Central memory CD8-positive, alpha-beta T cell (primary cell): ENCODE results near the gene MPP3.

Source experiments
- ATAC-seq: fragments of 150-1000 bp; cut with Tn5 transposase; replicated peaks from 2 replicates; pipeline ENCODE4 v1.10.0; 2022; ENCODE audit warnings: mild to moderate bottlenecking, moderate FRiP score, moderate number of reproducible peaks; ENCODE audit not compliant: poor library complexity, severe bottlenecking; ENCODE audit errors: extremely low read depth
- DNase-seq, 2 donors: peaks; one replicate each; pipeline ENCODE4 v3.0.0; 2021; ENCODE audit warnings: low spot score in 2 of 2
- H3K27ac Mint-ChIP-seq: one replicate; pipeline ENCODE4 v1.8.0; 2022; ENCODE audit warnings: low read depth, mild to moderate bottlenecking, moderate library complexity, mixed read lengths
- H3K27me3 Mint-ChIP-seq: one replicate; pipeline ENCODE4 v1.8.0; 2022; ENCODE audit warnings: mixed read lengths
- H3K36me3 Mint-ChIP-seq: one replicate; pipeline ENCODE4 v1.8.0; 2022; ENCODE audit warnings: mild to moderate bottlenecking, moderate library complexity, mixed read lengths; ENCODE audit not compliant: insufficient read depth
- H3K4me1 Mint-ChIP-seq: one replicate; pipeline ENCODE4 v1.8.0; 2022; ENCODE audit warnings: mixed read lengths
- H3K4me3 Mint-ChIP-seq: one replicate; pipeline ENCODE4 v1.8.0; 2022; ENCODE audit warnings: mild to moderate bottlenecking, moderate library complexity, mixed read lengths
- H3K9me3 Mint-ChIP-seq: one replicate; pipeline ENCODE4 v1.8.0; 2022; ENCODE audit warnings: mixed read lengths

The MPP3 gene

GRCh38 chr17:43784068-43784467 is 48.9 kb downstream of the MPP3 start:
- no peaks in the 10 kb centered on the region for H3K9me3 Mint-ChIP-seq
- no peak for ATAC-seq
- H3K4me1 Mint-ChIP-seq, result no peaks in the 10 kb centered on the region
- peaks cover 53% of the 10 kb centered on the region for H3K27me3 Mint-ChIP-seq
- no peak overlapping the region for H3K4me3 Mint-ChIP-seq
- no peaks in the 10 kb centered on the region for H3K36me3 Mint-ChIP-seq
- no peak for DNase-seq
- no peak overlapping the region for H3K27ac Mint-ChIP-seq

GRCh38 chr17:43782913-43783680 is 49.8 kb downstream of the MPP3 start:
- Mint-ChIP-seq H3K9me3 (no peaks in the 10 kb centered on the region), H3K36me3 (no peaks in the 10 kb centered on the region), H3K27ac (no peak overlapping the region), H3K4me3 (no peak overlapping the region), H3K27me3 (peaks cover 53% of the 10 kb centered on the region), H3K4me1 (no peaks in the 10 kb centered on the region)
- no peak for DNase-seq
- no peak for ATAC-seq

GRCh38 chr17:43780135-43780534 is 52.8 kb downstream of the MPP3 start, which contains the start of gene CFAP97D1:
TSS of gene CFAP97D1 (plus strand) at chr17:43780435. CDS start at chr17:43780463, 28 bp downstream.
- Mint-ChIP-seq H3K4me1 (no peaks in the 10 kb centered on the region), H3K9me3 (no peaks in the 10 kb centered on the region), H3K27me3 (peaks cover 51% of the 10 kb centered on the region), H3K27ac (no peak within 1 kb of the TSS), H3K4me3 (peak within 1 kb of the TSS; percentile 81), H3K36me3 (peaks cover 1% of the 10 kb centered on the region)
- no peak for ATAC-seq
- DNase-seq, result no peak

- Mint-ChIP-seq H3K4me1 (no peaks in the 10 kb centered on the region), H3K27ac (no peak overlapping the region), H3K4me3 (peak overlapping the region; percentile 81), H3K27me3 (peaks cover 44% of the 10 kb centered on the region), H3K9me3 (no peaks in the 10 kb centered on the region), H3K36me3 (peaks cover 1% of the 10 kb centered on the region)
- DNase-seq, result no peak
- peak; percentile 25 for ATAC-seq
These were observed 53.5 kb downstream of the MPP3 start for GRCh38 chr17:43779145-43780125.

GRCh38 chr17:43778337-43779144 is 54.4 kb downstream of the MPP3 start, which contains the start of gene DUSP3:
TSS of gene DUSP3 (minus strand) at chr17:43778977. CDS start at chr17:43778924, 53 bp downstream.
- ATAC-seq (peak; percentile 97), DNase-seq (peak; percentile 57 to 58)
- Mint-ChIP-seq H3K27ac (no peak within 1 kb of the TSS), H3K36me3 (peaks cover 3% of the 10 kb centered on the region), H3K27me3 (peaks cover 35% of the 10 kb centered on the region), H3K4me3 (peak within 1 kb of the TSS; percentile 81), H3K9me3 (no peaks in the 10 kb centered on the region), H3K4me1 (peaks cover 1% of the 10 kb centered on the region)

- Mint-ChIP-seq H3K27me3 (no peaks in the 10 kb centered on the region), H3K27ac (no peak overlapping the region), H3K4me3 (no peak overlapping the region), H3K9me3 (no peaks in the 10 kb centered on the region), H3K36me3 (peaks cover 7% of the 10 kb centered on the region), H3K4me1 (peaks cover 13% of the 10 kb centered on the region)
- ATAC-seq, result no peak
- DNase-seq, result no peak
These were observed 58.4 kb downstream of the MPP3 start for GRCh38 chr17:43774304-43775250.

GRCh38 chr17:43772877-43773648 is 59.9 kb downstream of the MPP3 start:
- no peak for DNase-seq
- Mint-ChIP-seq H3K27ac (no peak overlapping the region), H3K4me3 (peak overlapping the region; percentile 11), H3K4me1 (peaks cover 13% of the 10 kb centered on the region), H3K9me3 (no peaks in the 10 kb centered on the region), H3K27me3 (no peaks in the 10 kb centered on the region), H3K36me3 (peaks cover 9% of the 10 kb centered on the region)
- peak; percentile 55 for ATAC-seq

GRCh38 chr17:43771463-43771862 is 61.5 kb downstream of the MPP3 start:
- DNase-seq, result no peak
- Mint-ChIP-seq H3K36me3 (peaks cover 9% of the 10 kb centered on the region), H3K4me3 (no peak overlapping the region), H3K9me3 (no peaks in the 10 kb centered on the region), H3K4me1 (peaks cover 13% of the 10 kb centered on the region), H3K27ac (no peak overlapping the region), H3K27me3 (no peaks in the 10 kb centered on the region)
- ATAC-seq, result no peak

GRCh38 chr17:43770957-43771356 is 62.0 kb downstream of the MPP3 start:
- DNase-seq (no peak), ATAC-seq (no peak)
- Mint-ChIP-seq H3K4me3 (no peak overlapping the region), H3K27ac (no peak overlapping the region), H3K27me3 (no peaks in the 10 kb centered on the region), H3K36me3 (peaks cover 9% of the 10 kb centered on the region), H3K4me1 (peaks cover 13% of the 10 kb centered on the region), H3K9me3 (no peaks in the 10 kb centered on the region)

- Mint-ChIP-seq H3K36me3 (peaks cover 8% of the 10 kb centered on the region), H3K9me3 (no peaks in the 10 kb centered on the region), H3K27ac (no peak overlapping the region), H3K27me3 (no peaks in the 10 kb centered on the region), H3K4me1 (peaks cover 13% of the 10 kb centered on the region), H3K4me3 (no peak overlapping the region)
- DNase-seq (no peak), ATAC-seq (no peak)
These were observed 63.1 kb downstream of the MPP3 start for GRCh38 chr17:43769859-43770258.

GRCh38 chr17:43769426-43769825 is 63.5 kb downstream of the MPP3 start:
- no peaks in the 10 kb centered on the region for H3K27me3 Mint-ChIP-seq
- DNase-seq (no peak), ATAC-seq (no peak)
- no peak overlapping the region for H3K4me3 Mint-ChIP-seq
- no peak overlapping the region for H3K27ac Mint-ChIP-seq
- H3K9me3 Mint-ChIP-seq, result no peaks in the 10 kb centered on the region
- peaks cover 8% of the 10 kb centered on the region for H3K36me3 Mint-ChIP-seq
- H3K4me1 Mint-ChIP-seq, result peaks cover 13% of the 10 kb centered on the region
